ENCODE measurements around the gene ADARB2.

- TF ChIP-seq CTCF (conservative IDR thresholded peaks at IDR 0.05 in 1 of 2, IDR thresholded peaks at IDR 0.05 in 1 of 2; ENCODE audit: low read depth in 1 of 2, low read length in 2 of 2) (no peak), EZH2 (IDR thresholded peaks at IDR 0.05; ENCODE audit: low read length, missing control alignments) (no peak)
Measured at GRCh38 chr10:1608851-1609647, 128.3 kb downstream of the ADARB2 start.
